Smooth muscle cell (in vitro differentiated cells): ENCODE data around the gene ARPC2. TPM values are rescaled to one million over a fixed set of nuclear protein-coding genes. Genes with fewer than 3 reads are reported as not detected.

Source experiments
- DNase-seq: peaks from one replicate; lab custom pipeline; 2025; ENCODE audit not compliant: unreplicated experiment; lab: John Stamatoyannopoulos, UW
- H2AFZ ChIP-seq: fragments of 200-600 bp; sonication (generic); 2 replicates; pipeline ENCODE4 v1.6.0; 2016; ENCODE audit warnings: antibody characterized with exemption, low read depth, mild to moderate bottlenecking
- H3F3A ChIP-seq: fragments of 200-600 bp; sonication (generic); 2 replicates; pipeline ENCODE4 v1.6.0; 2017; ENCODE audit warnings: antibody characterized with exemption, low read depth
- H3K27ac ChIP-seq: fragments of 200-600 bp; sonication (generic); 2 replicates; pipeline ENCODE4 v1.5.1; 2016; ENCODE audit warnings: low read depth, mild to moderate bottlenecking
- H3K27me3 ChIP-seq: fragments of 200-600 bp; sonication (generic); 2 replicates; pipeline ENCODE4 v1.6.1; 2016; ENCODE audit warnings: low read depth, mild to moderate bottlenecking
- H3K36me3 ChIP-seq: fragments of 200-600 bp; sonication (generic); 2 replicates; pipeline ENCODE4 v1.5.1; 2016; ENCODE audit warnings: low read depth
- H3K4me1 ChIP-seq: fragments of 200-600 bp; sonication (generic); 2 replicates; pipeline ENCODE4 v1.5.1; 2016; ENCODE audit warnings: low read depth
- H3K4me2 ChIP-seq: fragments of 200-600 bp; sonication (generic); 2 replicates; pipeline ENCODE4 v1.6.0; 2016; ENCODE audit warnings: mild to moderate bottlenecking
- H3K4me3 ChIP-seq: fragments of 200-600 bp; sonication (generic); 2 replicates; pipeline ENCODE4 v1.5.1; 2016; ENCODE audit warnings: mild to moderate bottlenecking
- H3K79me2 ChIP-seq: fragments of 200-600 bp; sonication (generic); 2 replicates; pipeline ENCODE4 v1.6.0; 2016; ENCODE audit warnings: low read depth, mild to moderate bottlenecking
- H3K9ac ChIP-seq: fragments of 200-600 bp; sonication (generic); 2 replicates; pipeline ENCODE4 v1.6.0; 2016; ENCODE audit warnings: low read depth
- H3K9me3 ChIP-seq: fragments of 200-600 bp; sonication (generic); replicated peaks from 2 replicates; pipeline ENCODE4 v1.5.1; 2016; ENCODE audit warnings: low read depth
- H4K20me1 ChIP-seq: fragments of 200-600 bp; sonication (generic); 2 replicates; pipeline ENCODE4 v1.6.0; 2016; ENCODE audit warnings: low read depth
- WGBS: methylation state at CpG from one replicate; pipeline ENCODE4 v1.1.7; 2016; ENCODE audit warnings: low lambda C conversion rate; 5-methylcytosine and 5-hydroxymethylcytosine counted together
- polyA plus RNA-seq: library from polyadenylated mRNA; unstranded; fragments of >200 nt; fragmentation: Nextera tagmentation; extraction: Ambion mirVana; gene quantifications from 2 replicates; pipeline ENCODE4 v1.2.1, GENCODE V29; 2016
- total RNA-seq: library from RNA; depleted of rRNA; stranded (reverse); fragments of >200 nt; gene quantifications from 2 replicates; pipeline ENCODE4 v1.2.3, GENCODE V29; 2014
- TF ChIP-seq, protein P1 (sequence below): fragments of 200-600 bp; sonication (generic); IDR thresholded peaks from 2 replicates; pipeline ENCODE4 v1.5.1; 2017; ENCODE audit warnings: borderline replicate concordance, mild to moderate bottlenecking, antibody characterized with exemption; ENCODE audit not compliant: insufficient read depth, poor library complexity, severe bottlenecking

Gene ARPC2
- total and polyA plus RNA-seq, 2 experiments from 2014 or later, result 653 to 858 TPM

DNA sequence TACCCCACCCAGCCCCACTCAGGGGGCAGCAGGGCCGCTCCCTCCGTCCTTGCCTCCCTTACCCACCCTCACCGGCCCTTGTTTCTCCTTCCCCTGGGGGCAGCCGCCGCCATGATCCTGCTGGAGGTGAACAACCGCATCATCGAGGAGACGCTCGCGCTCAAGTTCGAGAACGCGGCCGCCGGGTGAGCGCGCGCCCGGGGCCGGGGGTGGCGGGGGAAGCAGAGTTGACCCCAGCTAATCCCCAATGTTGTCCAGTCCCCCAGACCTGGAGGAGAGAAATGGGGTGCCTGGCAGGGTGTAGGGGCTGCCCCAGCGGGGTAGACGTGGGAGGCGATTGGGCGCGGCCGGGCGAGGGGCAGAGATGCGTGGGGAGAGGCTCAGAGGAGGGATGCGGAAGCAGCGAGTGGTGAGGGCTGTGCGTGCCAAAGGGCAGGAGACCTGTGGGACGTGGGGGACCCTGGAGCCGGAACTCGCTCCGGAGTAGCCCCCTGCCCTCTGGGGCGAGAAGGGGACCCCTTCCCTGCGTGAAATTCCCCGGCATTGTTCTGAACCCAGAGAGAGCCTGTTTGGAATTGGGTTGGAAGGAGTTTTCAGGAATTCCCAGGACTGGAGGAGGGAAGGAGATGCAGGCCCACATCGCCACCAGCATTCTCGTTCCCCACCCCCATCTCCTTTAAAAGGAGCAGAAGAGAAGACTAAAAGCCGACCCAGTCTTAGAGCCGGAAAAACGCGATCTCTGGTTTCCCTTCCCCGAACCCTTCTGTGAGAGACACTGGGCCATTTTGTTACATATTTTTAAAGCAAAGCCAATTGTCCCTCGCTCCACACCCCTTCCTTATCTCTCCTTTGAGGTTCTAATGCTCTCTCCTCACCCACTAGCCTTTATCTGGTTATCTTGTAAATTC is 625 bp downstream of the ARPC2 start:
- Histone ChIP-seq H3K4me3 (peak overlapping the region; percentile 99), H3K4me1 (peaks cover 28% of the 10 kb centered on the region), H3K9me3 (no peaks in the 10 kb centered on the region), H3K4me2 (peak overlapping the region; percentile 96), H3K79me2 (peaks cover 56% of the 10 kb centered on the region), H3F3A (peaks cover 23% of the 10 kb centered on the region), H3K9ac (peak overlapping the region; percentile 97), H4K20me1 (peaks cover 53% of the 10 kb centered on the region), H2AFZ (no peak overlapping the region), H3K27ac (peak overlapping the region; percentile 97), H3K36me3 (no peaks in the 10 kb centered on the region), H3K27me3 (no peaks in the 10 kb centered on the region)
- 1% methylated on average over 46 of the region's 47 CpGs for WGBS
- peak; percentile 38 for DNase-seq
- TF ChIP-seq, protein P1, sequence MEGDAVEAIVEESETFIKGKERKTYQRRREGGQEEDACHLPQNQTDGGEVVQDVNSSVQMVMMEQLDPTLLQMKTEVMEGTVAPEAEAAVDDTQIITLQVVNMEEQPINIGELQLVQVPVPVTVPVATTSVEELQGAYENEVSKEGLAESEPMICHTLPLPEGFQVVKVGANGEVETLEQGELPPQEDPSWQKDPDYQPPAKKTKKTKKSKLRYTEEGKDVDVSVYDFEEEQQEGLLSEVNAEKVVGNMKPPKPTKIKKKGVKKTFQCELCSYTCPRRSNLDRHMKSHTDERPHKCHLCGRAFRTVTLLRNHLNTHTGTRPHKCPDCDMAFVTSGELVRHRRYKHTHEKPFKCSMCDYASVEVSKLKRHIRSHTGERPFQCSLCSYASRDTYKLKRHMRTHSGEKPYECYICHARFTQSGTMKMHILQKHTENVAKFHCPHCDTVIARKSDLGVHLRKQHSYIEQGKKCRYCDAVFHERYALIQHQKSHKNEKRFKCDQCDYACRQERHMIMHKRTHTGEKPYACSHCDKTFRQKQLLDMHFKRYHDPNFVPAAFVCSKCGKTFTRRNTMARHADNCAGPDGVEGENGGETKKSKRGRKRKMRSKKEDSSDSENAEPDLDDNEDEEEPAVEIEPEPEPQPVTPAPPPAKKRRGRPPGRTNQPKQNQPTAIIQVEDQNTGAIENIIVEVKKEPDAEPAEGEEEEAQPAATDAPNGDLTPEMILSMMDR, result no peak

DNA sequence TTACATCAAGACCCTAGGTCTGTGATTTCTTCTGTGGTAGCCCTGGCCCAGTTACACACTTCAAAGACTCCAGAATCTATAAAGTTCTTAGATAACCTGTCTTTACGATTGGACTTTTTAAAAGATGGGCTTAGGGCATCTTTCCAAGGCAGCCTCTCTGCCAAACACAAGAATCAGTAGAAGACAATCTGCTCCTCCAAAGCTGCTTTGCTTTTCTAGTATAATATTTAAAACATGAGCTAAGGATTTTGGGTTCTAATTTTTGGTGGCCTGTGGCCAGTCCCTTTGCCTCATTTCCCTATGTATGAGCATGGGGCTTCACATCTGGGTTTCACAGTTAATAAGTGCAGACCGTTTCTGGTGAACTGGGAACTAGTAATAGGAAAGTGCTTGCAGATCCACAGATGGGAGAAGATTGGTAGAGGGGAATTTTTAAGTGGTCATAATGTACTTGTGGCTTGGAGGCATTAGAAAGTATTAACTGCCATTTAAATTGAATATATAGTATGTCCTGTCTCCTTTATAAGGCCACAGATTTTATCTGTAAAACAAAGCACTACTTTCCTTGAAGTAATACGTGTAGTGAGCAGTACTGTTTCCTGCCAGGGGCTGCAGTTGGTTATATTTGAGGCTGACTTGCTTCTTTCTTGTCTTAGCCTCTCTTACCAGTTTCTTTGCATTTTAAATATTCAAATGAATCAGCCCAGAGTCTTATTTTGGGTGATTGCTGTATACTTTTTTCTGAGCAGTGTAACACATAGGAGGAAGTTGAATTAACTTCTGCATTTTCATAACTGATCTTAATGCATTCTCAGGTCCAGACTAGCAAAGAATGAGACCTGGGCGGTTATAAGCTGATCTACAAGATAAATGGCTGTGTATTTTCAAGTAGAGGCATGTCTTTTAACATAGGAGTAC is 1.5 kb downstream of the ARPC2 start:
- peak overlapping the region; percentile 96 for H3K4me2 ChIP-seq
- H3K4me3 ChIP-seq, result peak overlapping the region; percentile 99
- no peaks in the 10 kb centered on the region for H3K27me3 ChIP-seq
- no peak for DNase-seq
- peaks cover 30% of the 10 kb centered on the region for H3F3A ChIP-seq
- no peaks in the 10 kb centered on the region for H3K9me3 ChIP-seq
- 6% methylated on average over 4 of the region's 4 CpGs for WGBS
- H3K27ac ChIP-seq, result peak overlapping the region; percentile 97
- H3K9ac ChIP-seq, result peak overlapping the region; percentile 97
- TF ChIP-seq, protein P1, result no peak
- no peak overlapping the region for H2AFZ ChIP-seq
- peaks cover 63% of the 10 kb centered on the region for H4K20me1 ChIP-seq
- H3K4me1 ChIP-seq, result peaks cover 28% of the 10 kb centered on the region
- H3K36me3 ChIP-seq, result no peaks in the 10 kb centered on the region
- peaks cover 65% of the 10 kb centered on the region for H3K79me2 ChIP-seq

DNA sequence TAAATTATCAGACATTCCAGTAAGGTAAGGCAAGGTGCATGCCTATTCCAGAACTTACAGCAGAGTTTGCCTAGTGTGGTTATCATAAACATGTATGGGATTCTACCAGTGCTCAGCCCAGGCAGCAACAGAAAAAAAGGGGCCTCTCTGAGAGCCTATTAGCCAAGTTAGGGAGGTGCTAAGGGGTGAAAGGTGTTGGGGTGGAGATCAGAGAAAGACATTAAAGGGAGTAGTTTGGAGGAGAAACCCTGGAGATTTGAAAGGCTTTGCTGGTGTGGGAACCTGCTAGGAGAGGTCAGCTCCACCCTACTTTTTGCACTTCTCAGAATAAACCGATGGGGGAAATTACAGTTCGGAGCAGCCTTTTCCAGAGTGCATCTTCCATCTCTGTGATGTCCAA is 2.9 kb downstream of the ARPC2 start:
- Histone ChIP-seq H4K20me1 (peaks cover 77% of the 10 kb centered on the region), H3K4me1 (peaks cover 28% of the 10 kb centered on the region), H3K4me2 (peak overlapping the region; percentile 96), H3K27ac (peak overlapping the region; percentile 97), H3K9me3 (no peaks in the 10 kb centered on the region), H3K27me3 (no peaks in the 10 kb centered on the region), H3F3A (peaks cover 37% of the 10 kb centered on the region), H3K4me3 (peak overlapping the region; percentile 99), H3K9ac (peak overlapping the region; percentile 97), H2AFZ (no peak overlapping the region), H3K79me2 (peaks cover 79% of the 10 kb centered on the region), H3K36me3 (peaks cover 7% of the 10 kb centered on the region)
- TF ChIP-seq, protein P1, result no peak
- no peak for DNase-seq
- WGBS, result 76% methylated on average over 2 of the region's 2 CpGs
